ENCODE data around the gene SUV39H1.
A peak's percentile ranks its signal among the peaks of the same experiment; 100 is the strongest.
"Not testable (repeated sequence)": the region's sequence is repeated elsewhere in the genome, so short reads cannot be mapped to it uniquely, and the experiment has no call there.

SUV39H1 gene, protein sequence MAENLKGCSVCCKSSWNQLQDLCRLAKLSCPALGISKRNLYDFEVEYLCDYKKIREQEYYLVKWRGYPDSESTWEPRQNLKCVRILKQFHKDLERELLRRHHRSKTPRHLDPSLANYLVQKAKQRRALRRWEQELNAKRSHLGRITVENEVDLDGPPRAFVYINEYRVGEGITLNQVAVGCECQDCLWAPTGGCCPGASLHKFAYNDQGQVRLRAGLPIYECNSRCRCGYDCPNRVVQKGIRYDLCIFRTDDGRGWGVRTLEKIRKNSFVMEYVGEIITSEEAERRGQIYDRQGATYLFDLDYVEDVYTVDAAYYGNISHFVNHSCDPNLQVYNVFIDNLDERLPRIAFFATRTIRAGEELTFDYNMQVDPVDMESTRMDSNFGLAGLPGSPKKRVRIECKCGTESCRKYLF

DNA sequence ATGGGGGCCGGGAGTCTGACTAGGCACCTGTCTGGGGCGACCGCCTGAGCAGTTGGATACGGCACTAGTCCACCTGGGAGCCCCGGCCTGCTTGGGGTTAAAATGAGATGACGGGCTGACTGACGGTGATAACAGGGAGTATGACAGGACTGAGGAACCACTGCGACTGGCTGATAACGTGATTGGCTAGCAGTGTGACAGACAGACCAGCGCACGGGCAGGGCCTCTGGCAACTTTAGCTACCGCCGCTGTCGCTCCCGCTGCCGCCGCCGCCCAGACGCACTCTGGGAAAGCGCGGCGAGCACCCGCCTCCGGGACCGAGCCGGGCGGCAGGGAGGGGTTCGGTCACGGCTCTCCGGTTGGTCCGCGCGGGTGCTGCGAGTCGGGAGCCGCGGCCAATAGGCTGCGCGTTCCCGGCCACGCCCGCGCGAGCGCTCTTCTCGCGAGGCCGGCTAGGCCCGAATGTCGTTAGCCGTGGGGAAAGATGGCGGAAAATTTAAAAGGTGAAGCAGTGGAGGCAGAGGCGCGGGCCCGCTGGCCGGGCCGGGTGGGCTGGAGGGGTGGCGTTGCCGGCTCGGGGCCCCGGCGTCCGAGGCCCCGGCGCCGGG is at the start of gene SUV39H1:
SUV39H1 (plus strand) TSS at position 434 of the 608 bp plus-strand sequence; CDS start at position 485, 51 bp downstream.
- no peak for DNase-seq (ENCODE audit: low read depth, low spot score)

GRCh38 chrX:48648336-48648751 is 48.2 kb upstream of the SUV39H1 start:
- peak; percentile 42 for DNase-seq (ENCODE audit: low read depth, low spot score)

- no peak for DNase-seq (ENCODE audit: low read depth, low spot score)
These were observed 47.4 kb upstream of the SUV39H1 start for GRCh38 chrX:48649102-48649501.

DNA sequence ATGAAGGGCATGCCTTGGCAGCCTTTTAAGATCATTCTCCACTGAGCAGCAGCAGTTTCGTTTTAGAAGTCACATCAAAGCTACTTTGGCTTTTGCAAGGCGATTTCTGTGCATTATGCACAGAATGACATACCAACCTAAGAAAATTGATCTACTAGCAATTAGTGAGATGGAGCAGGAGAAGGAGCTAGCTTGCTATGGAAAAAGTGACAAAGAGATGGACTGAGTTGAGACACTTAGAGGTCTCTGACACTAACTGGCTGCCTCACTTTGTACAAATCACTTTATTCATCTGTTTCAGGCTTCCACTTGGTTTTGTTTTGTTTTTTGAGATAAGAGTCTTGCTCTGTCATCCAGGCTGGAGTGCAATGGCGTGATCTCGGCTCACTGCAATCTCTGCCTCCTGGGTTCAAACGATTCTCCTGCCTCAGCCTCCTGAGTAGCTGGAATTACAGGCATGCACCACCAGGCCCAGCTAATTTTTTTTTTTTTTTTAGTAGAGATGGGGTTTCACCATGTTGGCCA is 44.4 kb upstream of the SUV39H1 start:
- not testable (repeated sequence) for DNase-seq (ENCODE audit: low read depth, low spot score)

DNA sequence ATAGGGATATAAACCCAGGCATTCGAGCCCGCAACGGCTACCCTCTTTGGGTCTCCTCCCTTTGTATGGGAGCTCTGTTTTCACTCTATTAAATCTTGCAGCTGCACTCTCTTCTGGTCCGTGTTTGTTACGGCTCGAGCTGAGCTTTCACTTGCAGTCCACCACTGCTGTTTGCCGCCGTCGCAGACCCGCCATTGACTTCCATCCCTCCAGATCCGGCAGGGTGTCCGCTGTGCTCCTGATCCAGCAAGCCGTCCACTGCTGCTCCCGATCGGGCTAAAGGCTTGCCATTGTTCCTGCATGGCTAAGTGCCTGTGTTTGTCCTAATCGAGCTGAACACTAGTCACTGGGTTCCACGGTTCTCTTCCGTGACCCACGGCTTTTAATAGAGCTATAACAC is 41.8 kb upstream of the SUV39H1 start:
- DNase-seq (ENCODE audit: low read depth, low spot score) = not testable (repeated sequence)

DNA sequence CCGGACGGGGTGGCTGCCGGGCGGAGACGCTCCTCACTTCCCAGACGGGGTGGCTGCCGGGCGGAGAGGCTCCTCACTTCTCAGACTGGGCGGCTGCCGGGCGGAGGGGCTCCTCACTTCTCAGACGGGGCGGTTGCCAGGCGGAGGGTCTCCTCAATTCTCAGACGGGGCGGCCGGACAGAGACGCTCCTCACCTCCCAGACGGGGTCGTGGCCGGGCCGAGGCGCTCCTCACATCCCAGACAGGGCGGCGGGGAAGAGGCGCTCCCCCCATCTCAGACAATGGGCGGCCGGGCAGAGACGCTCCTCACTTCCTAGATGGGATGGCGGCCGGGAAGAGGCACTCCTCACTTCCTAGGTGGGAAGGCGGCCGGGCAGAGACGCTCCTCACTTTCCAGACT is 36.8 kb upstream of the SUV39H1 start:
- not testable (repeated sequence) for DNase-seq (ENCODE audit: low read depth, low spot score)

DNA sequence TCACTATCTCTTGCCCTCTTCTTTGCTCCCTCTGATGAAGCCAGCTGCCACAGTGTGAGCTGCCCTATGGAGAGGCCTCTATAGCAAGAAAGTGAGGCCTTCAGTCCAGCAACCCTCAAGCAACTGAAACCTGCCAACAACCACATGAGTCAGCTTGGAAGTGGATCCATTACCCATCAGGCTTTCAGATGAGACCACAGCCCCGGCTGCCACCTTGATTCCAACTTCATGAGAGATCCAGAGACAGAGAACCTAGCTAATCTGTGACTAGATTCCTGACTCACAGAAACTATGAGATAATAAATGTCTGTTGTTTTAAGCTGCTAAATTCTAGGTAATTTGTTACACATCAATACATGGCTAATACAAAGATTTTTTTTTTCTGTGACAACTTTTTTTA is 33.3 kb upstream of the SUV39H1 start:
- DNase-seq (ENCODE audit: low read depth, low spot score) = no peak

- DNase-seq (ENCODE audit: low read depth, low spot score) = no peak
These were observed 32.4 kb upstream of the SUV39H1 start for GRCh38 chrX:48664156-48664555.

- no peak for DNase-seq (ENCODE audit: low read depth, low spot score)
These were observed 30.5 kb upstream of the SUV39H1 start for GRCh38 chrX:48665991-48666390.

GRCh38 chrX:48666649-48667048 is 29.9 kb upstream of the SUV39H1 start:
- DNase-seq (ENCODE audit: low read depth, low spot score) = no peak

DNA sequence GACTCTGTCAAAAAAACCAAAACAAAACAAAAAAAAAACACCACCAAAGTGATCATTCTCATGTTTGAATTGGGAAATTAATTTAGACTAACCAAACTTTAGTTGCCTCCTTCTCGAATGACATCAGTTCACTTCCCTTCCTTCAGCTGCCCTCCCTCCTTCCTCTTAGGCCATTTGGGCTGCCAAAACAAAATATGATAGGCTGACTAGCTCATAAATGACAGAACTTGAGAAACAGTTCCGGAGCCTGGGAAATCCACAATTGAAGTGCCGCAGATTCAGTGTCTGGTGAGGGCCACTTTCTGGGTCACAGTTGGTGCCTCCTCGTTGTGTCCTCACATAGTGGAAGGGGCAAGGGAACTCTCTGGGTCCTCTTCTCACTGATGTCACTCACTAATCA is 29.0 kb upstream of the SUV39H1 start:
- no peak for DNase-seq (ENCODE audit: low read depth, low spot score)

DNA sequence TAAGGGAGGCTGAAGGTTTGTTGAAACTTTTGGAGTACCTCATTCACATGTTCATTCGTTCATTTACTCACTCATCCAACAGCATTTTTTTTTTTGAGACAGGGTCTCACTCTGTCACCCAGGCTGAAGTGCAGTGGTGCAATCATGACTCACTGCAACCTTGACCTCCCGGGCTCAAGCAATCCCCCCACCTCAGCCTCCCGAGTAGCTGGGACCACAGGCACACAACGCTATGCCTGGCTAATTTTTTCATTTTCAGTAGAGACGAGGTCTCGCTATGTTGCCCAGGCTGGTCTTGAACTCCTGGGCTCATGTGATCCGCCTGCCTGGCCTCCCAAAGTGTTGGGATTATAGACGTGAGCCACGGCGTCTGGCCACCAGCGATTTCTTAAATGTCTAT is 28.3 kb upstream of the SUV39H1 start:
- DNase-seq (ENCODE audit: low read depth, low spot score) = not testable (repeated sequence)

DNA sequence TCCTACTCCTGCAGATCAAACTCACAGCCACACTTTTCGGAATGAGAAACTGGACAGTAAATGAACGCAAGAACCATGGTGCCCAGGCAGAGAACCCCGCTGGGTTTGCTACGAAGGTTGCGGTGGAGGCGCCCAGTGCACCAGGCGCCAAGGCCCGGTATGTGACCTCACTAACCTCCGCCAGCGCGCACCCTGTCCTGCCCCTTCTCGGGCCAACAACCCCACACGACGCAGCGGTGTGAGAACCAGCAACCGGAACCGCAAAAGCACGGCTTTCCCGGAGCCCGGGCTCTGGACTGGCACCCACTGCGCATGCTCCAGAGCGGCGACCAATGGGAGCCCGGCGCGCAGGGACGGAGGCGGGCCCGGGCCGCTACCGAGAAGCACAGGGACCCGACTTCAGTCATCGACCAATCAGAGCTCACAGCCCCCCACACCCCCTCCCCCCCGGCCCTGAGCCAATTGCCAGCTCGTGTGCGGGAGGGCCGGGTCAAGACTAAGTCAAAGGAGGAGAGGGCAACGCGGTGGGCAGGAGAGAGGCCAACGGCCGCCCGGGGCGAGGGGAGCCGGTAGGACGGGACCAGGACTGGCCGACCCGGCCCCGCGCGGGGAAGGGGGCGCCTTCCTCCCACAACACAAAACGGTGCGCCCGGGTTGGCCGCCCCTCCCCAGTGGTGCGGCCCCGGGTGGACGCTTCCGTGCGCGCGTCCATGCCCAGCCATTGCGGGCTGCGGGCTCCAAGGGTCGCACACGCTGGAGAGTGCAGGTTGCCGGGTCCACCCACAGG is 20.2 kb upstream of the SUV39H1 start:
- no peak for DNase-seq (ENCODE audit: low read depth, low spot score)

DNA sequence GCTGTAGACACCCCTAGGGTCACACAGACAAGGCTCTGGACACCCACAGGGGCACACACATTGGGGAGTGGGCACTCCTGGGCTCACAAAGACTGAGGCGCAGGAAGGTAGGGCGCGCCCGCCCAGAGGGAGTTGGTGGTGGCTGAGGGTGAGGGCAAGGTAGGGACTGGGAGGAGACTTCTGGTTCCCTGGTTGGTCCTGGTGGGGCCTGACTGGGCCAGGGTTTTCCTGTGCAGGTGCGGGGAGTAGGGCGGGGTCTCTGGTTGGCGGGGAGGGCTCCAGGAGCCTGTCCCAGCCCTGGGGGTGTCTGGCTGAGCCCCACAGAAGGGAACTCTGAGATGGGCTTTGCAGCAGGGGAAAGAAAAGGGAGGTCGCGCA is 19.7 kb upstream of the SUV39H1 start:
- no peak for DNase-seq (ENCODE audit: low read depth, low spot score)

GRCh38 chrX:48677516-48677915 is 19.0 kb upstream of the SUV39H1 start:
- DNase-seq (ENCODE audit: low read depth, low spot score) = no peak

- not testable (repeated sequence) for DNase-seq (ENCODE audit: low read depth, low spot score)
These were observed 16.1 kb upstream of the SUV39H1 start for GRCh38 chrX:48680467-48680866.

GRCh38 chrX:48680925-48681324 is 15.6 kb upstream of the SUV39H1 start:
- not testable (repeated sequence) for DNase-seq (ENCODE audit: low read depth, low spot score)

DNA sequence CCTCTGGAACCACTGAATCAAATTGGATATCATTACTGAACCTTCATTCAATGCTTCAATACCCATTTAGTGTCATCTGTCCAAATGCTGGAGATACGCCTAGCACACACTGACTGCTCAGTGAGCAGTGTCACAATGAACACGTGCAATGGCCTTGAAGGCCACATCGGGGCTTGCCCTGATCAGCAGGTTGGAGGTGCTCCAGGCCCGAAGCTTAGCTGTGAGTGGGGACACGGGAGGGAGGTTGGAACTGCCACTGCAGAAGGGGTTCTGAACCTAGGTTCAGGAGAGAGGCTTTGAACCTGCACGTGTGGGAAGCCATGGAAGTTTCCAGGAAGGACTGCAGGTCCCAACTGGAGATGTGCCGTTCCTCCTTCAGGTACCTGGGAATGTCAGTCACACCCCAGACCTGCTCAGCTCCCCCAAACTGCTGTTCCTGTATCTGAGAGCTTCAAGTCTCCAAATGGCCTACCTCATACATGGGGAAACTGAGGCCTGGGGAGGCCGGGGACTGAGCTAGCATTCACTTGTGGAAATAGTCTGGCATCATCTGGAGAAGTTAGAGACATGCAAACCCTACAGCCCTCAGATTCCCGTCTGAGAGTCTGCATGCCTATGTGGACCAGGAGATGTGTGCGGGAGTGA is 14.9 kb upstream of the SUV39H1 start:
- DNase-seq (ENCODE audit: low read depth, low spot score) = no peak

DNA sequence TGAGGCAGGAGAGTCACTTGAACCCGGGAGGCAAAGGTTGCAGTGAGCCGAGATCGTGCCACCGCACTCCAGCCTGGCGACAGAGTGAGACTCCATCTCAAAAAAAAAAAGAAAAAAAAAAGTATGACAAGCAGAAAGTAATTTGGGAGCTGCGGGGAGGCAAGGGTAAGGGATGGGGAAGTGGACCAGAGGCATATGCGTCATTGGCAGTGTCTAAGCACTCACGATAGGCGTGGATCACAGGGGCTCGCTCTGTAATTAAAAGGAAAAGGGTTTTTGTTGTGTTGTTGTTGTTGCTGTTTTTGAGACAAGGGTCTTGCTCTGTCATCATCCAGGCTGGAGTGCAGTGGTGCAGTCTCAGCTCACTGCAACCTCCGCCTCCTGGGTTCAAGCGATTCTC is 13.7 kb upstream of the SUV39H1 start:
- DNase-seq (ENCODE audit: low read depth, low spot score) = not testable (repeated sequence)

GRCh38 chrX:48683411-48683982 is 13.0 kb upstream of the SUV39H1 start, which contains the start of gene WAS:
Gene WAS, plus strand, starts transcription at chrX:48683799. Its CDS starts 55 bp downstream, at chrX:48683854.
- DNase-seq (ENCODE audit: low read depth, low spot score) = no peak

- DNase-seq (ENCODE audit: low read depth, low spot score) = no peak
These were observed 12.4 kb upstream of the SUV39H1 start for GRCh38 chrX:48684134-48684533.

Measured in iPS DF 19.7 (cell line).